Type B pancreatic cell (in vitro differentiated cells): ENCODE data around the gene CDHR1. TPM values are rescaled to one million over a fixed set of nuclear protein-coding genes. Genes with fewer than 3 reads are reported as not detected.

Experiments used
- DNase-seq: peaks from one replicate; pipeline ENCODE4 v3.0.0; 2021; ENCODE audit warnings: mixed read lengths; ENCODE audit not compliant: unreplicated experiment; ENCODE audit errors: extremely low spot score
- H3K27ac Mint-ChIP-seq: 2 replicates; pipeline ENCODE4 v1.8.0; 2021; ENCODE audit warnings: mild to moderate bottlenecking, mixed read lengths
- H3K27me3 Mint-ChIP-seq: 2 replicates; pipeline ENCODE4 v1.8.0; 2021; ENCODE audit warnings: mixed read lengths
- H3K36me3 Mint-ChIP-seq: 2 replicates; pipeline ENCODE4 v1.8.0; 2021; ENCODE audit warnings: mixed read lengths
- H3K4me1 Mint-ChIP-seq: one replicate; pipeline ENCODE4 v1.8.0; 2021; ENCODE audit warnings: mixed read lengths; ENCODE audit not compliant: unreplicated experiment
- H3K4me3 Mint-ChIP-seq: 2 replicates; pipeline ENCODE4 v1.8.0; 2021; ENCODE audit warnings: mild to moderate bottlenecking, mixed read lengths
- H3K9me3 Mint-ChIP-seq: 2 replicates; pipeline ENCODE4 v1.8.0; 2021; ENCODE audit warnings: mixed read lengths
- total RNA-seq: library from RNA; stranded (reverse); gene quantifications from 2 replicates; pipeline ENCODE4 v1.2.1, GENCODE V29; 2021; ENCODE audit warnings: low replicate concordance
- TF ChIP-seq, protein P1 (sequence below): fragments of 200-600 bp; sonication (generic); conservative IDR thresholded peaks from 2 replicates; pipeline ENCODE4 v1.5.0; 2021; ENCODE audit warnings: antibody characterized with exemption, mild to moderate bottlenecking

Gene CDHR1
- total RNA-seq, 1 donor from 2014 or later: 0.41 TPM

DNA sequence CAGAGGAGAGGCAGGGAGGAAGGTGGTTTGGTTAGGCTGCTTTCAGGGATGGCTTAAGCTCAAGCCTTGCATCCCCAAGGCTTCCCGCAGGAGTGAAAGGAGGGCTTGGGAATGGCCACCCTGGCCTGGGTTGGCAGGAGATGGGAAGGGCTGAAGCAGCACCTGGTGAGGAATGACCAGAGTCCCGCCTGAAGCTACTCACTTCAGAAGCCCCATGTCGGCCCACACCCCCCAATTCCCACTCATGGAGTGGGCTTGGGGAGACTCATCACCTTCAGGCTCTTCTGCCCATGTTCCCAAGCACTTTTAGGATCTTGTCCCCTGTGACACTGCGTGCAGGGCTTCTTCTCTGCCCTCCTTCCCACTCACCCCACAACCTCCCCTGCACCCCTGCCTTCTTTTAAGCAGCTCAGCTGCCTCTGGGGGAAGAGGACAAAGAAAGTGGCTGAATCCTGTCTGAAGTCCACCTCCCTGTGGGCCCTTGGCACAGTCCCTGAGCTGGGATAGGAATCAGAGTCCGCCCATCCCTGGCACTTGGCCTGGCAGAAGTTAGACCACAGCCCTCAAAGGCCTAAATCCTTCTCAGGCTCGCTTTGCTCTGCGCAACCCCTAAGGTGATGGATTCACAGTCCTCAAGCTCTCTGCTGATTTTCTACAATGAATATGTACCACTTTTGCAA is 67.0 kb downstream of the CDHR1 start:
- Mint-ChIP-seq H3K36me3 (no peaks in the 10 kb centered on the region), H3K27ac (no peak overlapping the region), H3K9me3 (no peaks in the 10 kb centered on the region), H3K4me1 (peaks cover 4% of the 10 kb centered on the region), H3K4me3 (no peak overlapping the region), H3K27me3 (peaks cover 37% of the 10 kb centered on the region)
- DNase-seq: peak; percentile 57
- TF ChIP-seq, protein P1, sequence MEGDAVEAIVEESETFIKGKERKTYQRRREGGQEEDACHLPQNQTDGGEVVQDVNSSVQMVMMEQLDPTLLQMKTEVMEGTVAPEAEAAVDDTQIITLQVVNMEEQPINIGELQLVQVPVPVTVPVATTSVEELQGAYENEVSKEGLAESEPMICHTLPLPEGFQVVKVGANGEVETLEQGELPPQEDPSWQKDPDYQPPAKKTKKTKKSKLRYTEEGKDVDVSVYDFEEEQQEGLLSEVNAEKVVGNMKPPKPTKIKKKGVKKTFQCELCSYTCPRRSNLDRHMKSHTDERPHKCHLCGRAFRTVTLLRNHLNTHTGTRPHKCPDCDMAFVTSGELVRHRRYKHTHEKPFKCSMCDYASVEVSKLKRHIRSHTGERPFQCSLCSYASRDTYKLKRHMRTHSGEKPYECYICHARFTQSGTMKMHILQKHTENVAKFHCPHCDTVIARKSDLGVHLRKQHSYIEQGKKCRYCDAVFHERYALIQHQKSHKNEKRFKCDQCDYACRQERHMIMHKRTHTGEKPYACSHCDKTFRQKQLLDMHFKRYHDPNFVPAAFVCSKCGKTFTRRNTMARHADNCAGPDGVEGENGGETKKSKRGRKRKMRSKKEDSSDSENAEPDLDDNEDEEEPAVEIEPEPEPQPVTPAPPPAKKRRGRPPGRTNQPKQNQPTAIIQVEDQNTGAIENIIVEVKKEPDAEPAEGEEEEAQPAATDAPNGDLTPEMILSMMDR: no peak

DNA sequence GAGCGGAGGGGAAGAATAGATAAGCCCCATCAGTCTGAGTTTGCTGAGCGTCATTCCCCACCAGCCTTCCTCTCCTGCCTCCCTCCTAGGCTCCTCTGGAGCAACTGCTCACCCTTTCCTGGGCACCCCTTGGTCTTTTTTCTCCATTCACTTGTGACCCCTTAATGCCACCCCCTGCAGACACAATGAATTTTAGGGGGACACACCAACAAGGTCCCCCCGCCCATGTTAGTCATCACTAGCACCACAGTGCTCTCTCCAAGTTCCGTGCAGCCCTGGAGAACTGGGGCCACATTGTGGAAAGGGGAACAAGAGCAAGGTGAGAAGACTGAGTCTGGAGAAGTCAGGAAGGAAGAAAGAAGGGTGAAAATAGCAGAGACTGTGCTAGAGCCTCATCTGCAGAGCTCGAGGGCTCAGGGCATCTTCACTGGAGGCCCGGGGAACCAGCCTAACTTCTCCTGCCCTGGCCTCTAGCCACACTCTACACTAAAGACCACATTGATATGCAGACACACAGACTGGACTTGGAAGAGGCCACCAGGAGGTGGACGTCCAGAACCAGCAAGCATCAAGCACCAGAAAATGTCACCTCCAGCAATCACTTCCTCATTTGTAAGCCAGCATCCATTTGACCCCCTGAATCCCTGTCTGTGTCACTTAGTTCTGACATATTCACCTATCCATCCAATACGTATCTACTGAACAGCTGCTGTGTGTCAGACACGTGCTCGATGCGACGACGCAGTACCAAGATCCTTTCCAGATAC is 68.0 kb downstream of the CDHR1 start:
- peaks cover 37% of the 10 kb centered on the region for H3K27me3 Mint-ChIP-seq
- H3K4me1 Mint-ChIP-seq: peaks cover 4% of the 10 kb centered on the region
- DNase-seq: no peak
- no peaks in the 10 kb centered on the region for H3K9me3 Mint-ChIP-seq
- no peak overlapping the region for H3K27ac Mint-ChIP-seq
- TF ChIP-seq, protein P1: no peak
- H3K36me3 Mint-ChIP-seq: no peaks in the 10 kb centered on the region
- H3K4me3 Mint-ChIP-seq: no peak overlapping the region

DNA sequence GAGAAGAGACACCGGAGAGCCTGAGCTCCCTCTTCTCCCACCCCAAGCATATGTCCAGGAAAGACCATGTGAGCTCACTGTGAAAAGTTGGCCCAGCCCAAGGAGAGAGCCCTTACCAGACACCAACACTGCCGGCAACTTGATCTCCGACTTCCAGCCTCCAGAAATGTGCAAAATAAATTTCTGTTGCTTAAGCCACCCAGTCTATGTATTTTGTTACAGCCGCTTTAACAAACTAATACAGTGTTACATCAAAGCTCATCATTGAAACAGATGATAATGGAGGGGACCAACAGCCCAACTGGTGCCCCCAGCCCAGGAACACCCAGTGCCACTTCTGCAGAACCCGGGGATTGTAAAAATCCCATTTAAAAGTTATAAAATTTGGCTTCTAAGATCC is 69.4 kb downstream of the CDHR1 start:
- H3K9me3 Mint-ChIP-seq: no peaks in the 10 kb centered on the region
- no peak for DNase-seq
- no peak overlapping the region for H3K27ac Mint-ChIP-seq
- no peak overlapping the region for H3K4me3 Mint-ChIP-seq
- H3K36me3 Mint-ChIP-seq: no peaks in the 10 kb centered on the region
- peaks cover 4% of the 10 kb centered on the region for H3K4me1 Mint-ChIP-seq
- H3K27me3 Mint-ChIP-seq: peaks cover 42% of the 10 kb centered on the region
- TF ChIP-seq, protein P1: no peak

DNA sequence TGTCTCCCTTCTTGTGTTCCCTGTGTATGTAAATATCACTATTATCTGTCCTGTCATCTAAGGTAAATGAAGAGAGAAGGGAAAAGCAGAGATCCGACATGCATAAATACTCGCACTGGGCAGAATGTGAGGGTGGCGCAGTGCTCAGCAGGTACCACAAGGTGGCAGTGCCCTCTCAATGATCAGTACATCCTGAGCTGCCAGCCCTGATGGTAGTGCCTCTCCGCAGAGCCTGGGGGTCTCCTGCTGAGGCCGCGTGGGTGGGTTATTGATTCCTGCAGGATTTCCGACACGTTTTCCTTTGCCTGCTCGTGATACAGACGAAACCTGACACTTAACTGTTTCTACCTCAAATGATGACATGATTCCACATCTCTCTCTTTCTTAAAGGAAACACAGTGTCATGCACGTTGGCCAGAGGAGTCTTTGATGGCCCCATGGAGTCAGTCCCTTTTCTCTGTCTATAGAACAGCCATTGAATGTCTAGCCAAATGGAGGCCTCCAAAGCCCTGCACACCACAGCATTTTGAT is 70.3 kb downstream of the CDHR1 start:
- H3K36me3 Mint-ChIP-seq: no peaks in the 10 kb centered on the region
- peaks cover 4% of the 10 kb centered on the region for H3K4me1 Mint-ChIP-seq
- TF ChIP-seq, protein P1: peak; percentile 95
- peaks cover 47% of the 10 kb centered on the region for H3K27me3 Mint-ChIP-seq
- H3K9me3 Mint-ChIP-seq: no peaks in the 10 kb centered on the region
- H3K27ac Mint-ChIP-seq: no peak overlapping the region
- DNase-seq: no peak
- no peak overlapping the region for H3K4me3 Mint-ChIP-seq

- TF ChIP-seq, protein P1: no peak
- Mint-ChIP-seq H3K9me3 (no peaks in the 10 kb centered on the region), H3K4me1 (peaks cover 4% of the 10 kb centered on the region), H3K4me3 (no peak overlapping the region), H3K27me3 (peaks cover 47% of the 10 kb centered on the region), H3K36me3 (no peaks in the 10 kb centered on the region), H3K27ac (no peak overlapping the region)
- no peak for DNase-seq
Observed at GRCh38 chr10:84265418-84265817, 71.1 kb downstream of the CDHR1 start.
